ENCODE data around the gene RPLP2. TPM values are rescaled to one million over a fixed set of nuclear protein-coding genes. Genes with fewer than 3 reads are reported as not detected.
A peak's percentile ranks its signal among the peaks of the same experiment; 100 is the strongest.

Gene RPLP2
- total RNA-seq: 253 and 338 TPM in 2 replicates

- peak; percentile 93 to 97 for DNase-seq (ENCODE audit: low read depth in 2 of 2)
These were observed at the start of gene RPLP2 for GRCh38 chr11:809287-810039. TSS of gene RPLP2 (plus strand) at chr11:809967. CDS start at chr11:810235, 268 bp downstream.

DNA sequence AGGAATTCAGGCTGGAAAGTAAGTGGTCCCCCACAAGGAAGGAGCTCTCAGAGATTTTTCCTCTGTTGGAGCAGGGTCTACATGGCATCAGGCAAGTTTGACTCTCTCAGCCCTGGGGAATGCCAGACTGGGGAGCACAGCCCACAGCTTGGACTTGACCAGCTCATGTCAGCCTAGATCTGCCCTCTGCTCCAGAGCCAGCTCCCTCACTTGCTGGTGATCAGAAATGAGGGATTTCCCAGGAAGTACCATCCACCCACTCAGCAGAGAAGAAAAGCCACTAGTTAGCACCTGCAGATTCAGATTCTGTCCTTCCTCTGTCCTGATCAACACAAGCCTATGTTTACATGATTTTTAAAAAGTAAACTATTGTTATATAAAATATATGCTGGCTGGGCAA is 49.5 kb upstream of the RPLP2 start:
- DNase-seq (ENCODE audit: low read depth in 2 of 2): no peak

GRCh38 chr11:761526-762108 is 48.1 kb upstream of the RPLP2 start:
- DNase-seq (ENCODE audit: low read depth in 2 of 2): no peak

- DNase-seq (ENCODE audit: low read depth in 2 of 2): no peak
These were observed 47.2 kb upstream of the RPLP2 start for GRCh38 chr11:762421-763072.

DNA sequence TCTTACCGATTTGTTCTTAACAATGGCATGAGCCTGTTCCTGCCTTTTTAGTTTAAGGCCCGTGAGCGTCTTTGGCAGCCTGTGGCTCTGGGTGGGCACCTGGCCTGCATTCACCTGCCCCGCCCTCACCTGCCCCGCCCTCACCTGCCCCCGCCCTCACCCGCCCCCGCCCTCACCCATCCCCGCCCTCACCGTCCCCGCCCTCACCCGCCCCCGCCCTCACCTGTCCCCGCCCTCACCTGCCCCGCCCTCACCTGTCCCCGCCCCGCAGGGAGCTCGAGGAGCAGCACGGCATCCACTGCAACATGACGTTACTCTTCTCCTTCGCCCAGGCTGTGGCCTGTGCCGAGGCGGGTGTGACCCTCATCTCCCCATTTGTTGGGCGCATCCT is 46.7 kb upstream of the RPLP2 start:
- no peak for DNase-seq (ENCODE audit: low read depth in 2 of 2)

DNA sequence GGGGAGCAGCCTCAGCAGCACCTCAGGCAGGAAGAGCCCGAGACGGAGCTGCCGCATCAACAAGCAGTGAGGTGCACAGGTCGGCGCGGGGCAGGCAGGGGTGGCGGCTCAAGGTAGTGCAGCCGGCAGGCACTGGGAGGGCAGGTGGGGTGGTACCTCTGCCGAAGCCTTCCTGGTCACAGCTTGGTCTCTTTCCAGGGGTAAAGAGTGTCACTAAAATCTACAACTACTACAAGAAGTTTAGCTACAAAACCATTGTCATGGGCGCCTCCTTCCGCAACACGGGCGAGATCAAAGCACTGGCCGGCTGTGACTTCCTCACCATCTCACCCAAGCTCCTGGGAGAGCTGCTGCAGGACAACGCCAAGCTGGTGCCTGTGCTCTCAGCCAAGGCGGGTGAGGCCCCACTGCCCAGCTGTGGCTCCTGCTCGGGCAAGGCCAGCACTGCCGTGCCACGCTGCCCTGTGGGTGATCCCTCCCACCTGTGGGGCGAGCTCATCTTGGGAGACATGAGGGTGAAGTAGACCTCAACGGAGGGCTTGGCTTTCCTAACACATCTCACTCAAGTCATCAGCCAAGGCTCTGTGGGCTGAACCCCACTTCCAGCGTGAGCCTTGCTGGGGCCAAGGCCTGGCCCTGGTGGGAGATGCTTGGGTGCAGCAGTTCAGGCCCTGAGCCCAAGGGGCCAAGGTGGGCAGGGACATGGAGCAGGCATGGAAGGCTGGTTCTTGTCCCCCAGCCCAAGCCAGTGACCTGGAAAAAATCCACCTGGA is 46.0 kb upstream of the RPLP2 start:
- no peak for DNase-seq (ENCODE audit: low read depth in 2 of 2)

DNA sequence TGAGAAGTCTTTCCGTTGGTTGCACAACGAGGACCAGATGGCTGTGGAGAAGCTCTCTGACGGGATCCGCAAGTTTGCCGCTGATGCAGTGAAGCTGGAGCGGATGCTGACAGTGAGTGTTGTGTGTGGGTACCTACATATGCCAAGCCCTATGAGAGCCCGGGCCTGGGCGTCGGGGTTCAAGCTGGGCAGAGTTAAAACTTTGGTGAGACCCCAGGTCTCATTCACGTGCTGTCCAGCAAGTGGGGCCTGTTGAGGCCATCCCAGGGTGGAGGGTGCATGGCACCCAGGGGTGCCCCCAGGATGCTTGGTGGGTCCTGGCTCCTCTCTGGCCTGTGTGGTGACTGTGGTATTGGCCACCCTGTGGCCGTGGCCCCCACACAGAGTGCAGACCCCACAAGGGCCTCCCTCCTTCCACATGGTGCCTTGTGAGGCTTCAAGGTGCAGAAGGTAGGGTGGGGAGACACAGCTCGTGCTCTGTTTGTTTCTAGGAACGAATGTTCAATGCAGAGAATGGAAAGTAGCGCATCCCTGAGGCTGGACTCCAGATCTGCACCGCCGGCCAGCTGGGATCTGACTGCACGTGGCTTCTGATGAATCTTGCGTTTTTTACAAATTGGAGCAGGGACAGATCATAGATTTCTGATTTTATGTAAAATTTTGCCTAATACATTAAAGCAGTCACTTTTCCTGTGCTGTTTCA is 45.3 kb upstream of the RPLP2 start:
- DNase-seq (ENCODE audit: low read depth in 2 of 2): no peak

GRCh38 chr11:765025-765801 is 44.6 kb upstream of the RPLP2 start:
- DNase-seq (ENCODE audit: low read depth in 2 of 2): peak; percentile 29 to 53

- DNase-seq (ENCODE audit: low read depth in 2 of 2): no peak
These were observed 44.0 kb upstream of the RPLP2 start for GRCh38 chr11:765802-766091.

DNA sequence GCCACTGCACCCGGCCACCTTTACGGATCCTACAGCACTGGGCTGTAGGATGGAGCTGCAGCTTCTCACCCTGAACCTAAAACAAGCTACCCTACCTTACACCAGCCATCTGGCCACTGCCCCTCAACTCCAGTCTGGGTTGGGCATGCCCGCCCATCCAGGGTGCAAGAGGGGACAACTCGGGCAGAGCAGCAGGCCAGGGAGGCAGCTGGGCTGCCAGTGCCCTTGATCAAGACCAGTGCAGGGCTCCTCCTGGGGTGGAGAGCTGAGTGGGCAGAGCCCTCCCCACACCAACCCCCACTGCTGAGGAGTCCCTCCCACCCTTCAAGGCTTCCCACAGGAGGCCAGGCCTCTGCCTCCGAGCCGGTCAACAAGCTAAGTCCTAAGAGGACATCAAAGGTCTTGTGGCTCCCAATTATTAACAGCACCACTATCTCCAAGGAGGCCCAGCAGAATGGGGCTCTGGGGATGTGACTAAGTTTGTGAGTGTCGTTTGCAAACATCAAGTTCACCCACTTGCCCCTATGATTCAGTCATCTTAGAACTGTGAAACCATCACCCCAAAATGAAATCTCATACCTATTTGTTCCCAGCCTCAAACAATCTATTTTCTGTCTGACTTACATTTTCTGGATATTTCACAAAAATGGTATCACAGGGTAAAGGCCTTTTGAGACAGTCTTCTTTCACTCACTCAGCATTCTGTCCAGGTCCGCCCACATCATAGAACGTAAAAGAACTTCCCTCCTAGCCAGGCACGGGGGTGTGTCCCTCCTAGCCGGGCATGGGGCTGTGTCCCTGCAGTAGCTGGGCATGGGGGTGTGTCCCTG is 43.4 kb upstream of the RPLP2 start:
- DNase-seq (ENCODE audit: low read depth in 2 of 2): no peak

GRCh38 chr11:766936-767210 is 42.9 kb upstream of the RPLP2 start:
- DNase-seq (ENCODE audit: low read depth in 2 of 2): no peak

- no peak for DNase-seq (ENCODE audit: low read depth in 2 of 2)
These were observed 42.5 kb upstream of the RPLP2 start for GRCh38 chr11:767238-767637.

GRCh38 chr11:769887-770641 is 39.7 kb upstream of the RPLP2 start:
- DNase-seq (ENCODE audit: low read depth in 2 of 2): no peak

GRCh38 chr11:770642-771616 is 38.8 kb upstream of the RPLP2 start:
- no peak for DNase-seq (ENCODE audit: low read depth in 2 of 2)

GRCh38 chr11:771617-772204 is 38.1 kb upstream of the RPLP2 start:
- no peak for DNase-seq (ENCODE audit: low read depth in 2 of 2)

DNA sequence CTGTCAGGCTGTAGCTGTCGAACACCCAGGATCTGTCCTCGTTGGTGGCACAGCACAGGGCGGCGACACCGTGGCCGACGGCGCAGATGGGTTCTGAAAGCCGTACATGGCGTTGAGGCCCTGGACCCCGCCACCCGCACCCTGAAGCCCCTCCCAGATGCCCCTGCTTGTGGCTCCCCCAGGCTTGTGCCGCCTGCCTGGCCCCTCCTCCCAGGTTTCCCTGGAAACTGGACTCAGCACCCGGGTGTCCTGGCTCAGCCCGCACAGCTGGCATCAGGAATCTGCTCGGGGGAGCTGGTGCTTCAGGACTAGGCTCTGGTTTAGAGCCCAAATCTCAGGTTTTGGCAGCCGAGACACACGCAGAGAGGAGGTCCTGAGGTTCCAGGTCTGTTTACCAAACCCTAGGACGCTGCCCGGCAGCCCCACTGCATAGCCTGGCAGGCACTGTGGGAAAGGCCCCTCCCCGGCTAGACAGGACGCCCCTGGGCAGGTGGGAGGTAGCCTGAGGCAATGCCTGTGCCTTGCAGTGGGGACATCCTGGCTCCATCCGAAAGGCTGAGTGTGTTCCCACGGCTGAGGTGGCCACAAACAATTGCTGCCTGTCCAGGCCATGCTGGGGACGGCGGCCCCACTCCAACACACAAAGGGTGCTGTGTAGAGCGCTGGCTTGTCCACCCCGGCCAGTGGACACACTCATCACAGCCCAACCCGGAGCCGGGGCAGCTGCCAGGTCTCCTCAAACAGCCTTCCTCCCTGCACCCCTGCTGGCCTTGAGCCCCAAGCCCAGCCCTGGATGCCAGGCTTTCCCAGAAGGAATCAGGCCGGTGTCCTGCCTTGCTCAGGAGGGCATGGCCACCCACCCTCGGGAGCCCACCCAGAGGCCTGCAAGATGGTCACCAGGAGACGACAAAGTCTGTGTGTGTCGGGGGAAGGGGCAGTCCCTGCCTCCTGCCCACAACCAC is 37.1 kb upstream of the RPLP2 start:
- DNase-seq (ENCODE audit: low read depth in 2 of 2): no peak

DNA sequence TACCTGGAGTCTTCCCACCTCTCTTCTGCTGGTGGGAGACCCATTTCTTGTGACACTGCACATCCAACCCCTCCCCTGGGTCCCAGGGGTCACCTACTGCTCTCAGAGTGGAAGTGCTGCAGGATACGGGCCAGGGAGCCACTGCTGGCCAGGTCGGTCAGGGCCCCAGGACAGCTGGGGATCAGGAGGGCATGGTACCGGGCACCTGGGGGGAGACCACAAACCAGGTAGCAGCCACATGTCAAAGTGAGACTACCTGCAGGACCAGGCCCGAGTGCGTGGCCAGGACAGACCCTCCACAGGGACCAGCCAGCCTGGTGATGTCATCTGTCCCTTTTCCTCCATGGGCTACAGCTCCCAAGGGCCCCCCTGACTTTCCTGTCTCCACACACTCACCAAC is 36.3 kb upstream of the RPLP2 start:
- no peak for DNase-seq (ENCODE audit: low read depth in 2 of 2)

Measured in dermis microvascular lymphatic vessel endothelial cell (primary cell).